HT-29 (cell line): ENCODE measurements around the gene HLTF. TPM values are rescaled to one million over a fixed set of nuclear protein-coding genes. Genes with fewer than 3 reads are reported as not detected.

Source experiments
- DNase-seq: peaks from one replicate; pipeline ENCODE4 v3.0.0-alpha.2; 2015; ENCODE audit warnings: low spot score
- total RNA-seq: library from RNA; depleted of rRNA; stranded (reverse); fragments of >200 nt; shearing (Covaris generic); gene quantifications from 2 replicates; pipeline ENCODE4 v1.2.3, GENCODE V29; 2014

Gene HLTF
- total RNA-seq, 1 experiment from 2014 or later, result not detected

DNA sequence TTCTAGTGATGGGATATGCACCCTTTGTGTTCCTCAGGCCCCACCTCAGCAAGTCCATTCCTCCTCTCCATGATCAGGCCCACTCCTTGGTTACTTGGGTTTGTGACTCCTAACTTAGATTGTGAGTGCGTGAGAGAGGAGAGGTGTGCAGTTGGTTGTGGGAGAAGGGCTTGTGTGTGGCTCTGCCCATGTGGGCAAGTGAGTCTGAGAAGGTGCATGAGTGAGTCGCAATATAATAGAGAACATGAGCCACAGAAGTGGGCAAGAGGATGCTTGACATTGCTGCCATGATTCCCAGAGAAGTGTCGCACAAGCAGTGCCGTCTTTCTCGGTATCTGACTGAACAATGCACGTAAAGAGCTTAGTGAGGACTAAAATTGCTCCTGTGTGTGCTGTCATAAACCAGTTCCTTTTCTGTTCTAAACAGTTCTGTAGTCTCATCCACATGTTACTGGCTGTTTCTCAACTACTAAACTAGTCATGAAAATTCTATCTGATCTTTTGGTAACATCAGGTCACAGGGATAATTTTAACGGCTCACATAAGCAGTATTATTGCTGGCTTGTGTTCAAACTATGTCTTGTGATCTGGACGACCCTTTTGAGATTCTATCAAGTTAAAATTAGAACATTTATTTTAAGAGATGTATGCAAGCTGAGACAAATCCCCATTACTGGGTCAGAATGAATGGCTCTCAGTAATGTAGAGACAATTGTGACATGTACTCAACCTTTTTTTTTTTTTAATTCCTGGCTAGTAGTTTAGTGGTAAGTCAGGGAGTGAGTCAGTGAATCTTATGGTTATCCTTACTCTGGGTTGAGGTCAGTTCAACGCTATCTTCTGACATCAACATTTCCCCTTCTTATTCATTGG lies 69.4 kb downstream of the HLTF start:
- no peak for DNase-seq

DNA sequence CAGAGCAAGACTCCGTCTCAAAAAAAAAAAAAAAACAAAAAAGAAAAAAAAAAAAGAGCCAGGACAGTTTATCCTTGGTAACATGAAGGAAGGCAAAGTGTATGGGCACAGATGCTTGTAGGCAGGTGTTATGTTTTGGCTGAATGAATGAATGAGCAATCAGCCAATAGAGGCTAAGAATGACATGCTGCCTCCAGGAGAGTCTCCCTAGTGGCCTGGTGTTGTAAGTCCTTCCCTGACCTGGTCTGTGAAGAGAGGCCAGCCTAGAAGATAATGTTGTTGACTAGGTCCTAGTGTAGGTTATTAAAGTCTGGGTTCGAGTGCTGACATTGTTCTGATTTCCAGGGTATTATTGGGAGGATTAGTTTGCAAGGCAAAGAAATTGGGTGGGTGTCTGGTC lies 70.1 kb downstream of the HLTF start:
- DNase-seq, result no peak

DNA sequence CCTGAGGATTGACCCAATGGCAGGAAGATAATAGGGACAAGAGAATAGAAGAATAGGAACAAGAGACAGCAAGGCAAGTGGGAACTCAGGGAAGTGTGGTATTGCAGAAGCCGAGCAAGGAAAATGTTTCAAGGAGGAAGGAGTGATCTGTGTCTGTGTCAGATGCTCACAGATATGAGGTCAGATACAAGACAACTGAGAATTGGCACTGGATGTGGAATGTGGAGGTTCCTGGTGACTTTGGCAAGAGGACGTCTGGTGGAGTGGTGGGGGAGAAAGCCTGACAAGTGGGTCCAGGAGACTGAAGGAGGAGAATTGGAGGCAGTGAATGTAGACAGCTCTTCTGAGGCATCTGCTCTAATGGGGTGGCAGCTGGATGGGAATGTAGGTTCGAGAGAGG lies 70.9 kb downstream of the HLTF start:
- no peak for DNase-seq

DNA sequence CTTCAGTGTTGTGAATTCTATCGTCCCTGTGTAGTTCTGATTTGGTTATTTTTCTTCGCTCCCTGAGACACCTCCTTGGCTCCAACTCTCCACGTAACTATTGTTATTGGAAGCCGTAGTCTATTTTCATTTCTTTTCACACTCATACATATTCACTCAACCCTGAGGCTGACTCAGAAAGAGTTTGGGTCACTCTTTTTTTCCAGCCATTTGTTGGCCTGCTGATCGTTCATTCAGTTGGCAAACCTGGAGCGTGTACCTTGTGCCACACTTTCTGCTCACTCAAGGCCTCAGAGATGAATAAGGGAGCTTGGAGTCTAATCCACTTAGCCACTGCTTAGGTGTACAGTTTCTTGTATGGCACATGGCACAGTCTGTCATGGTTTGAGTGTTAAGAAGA lies 72.6 kb downstream of the HLTF start:
- no peak for DNase-seq

GRCh38 chr3:149011676-149012075 lies 74.7 kb downstream of the HLTF start:
- no peak for DNase-seq

DNA sequence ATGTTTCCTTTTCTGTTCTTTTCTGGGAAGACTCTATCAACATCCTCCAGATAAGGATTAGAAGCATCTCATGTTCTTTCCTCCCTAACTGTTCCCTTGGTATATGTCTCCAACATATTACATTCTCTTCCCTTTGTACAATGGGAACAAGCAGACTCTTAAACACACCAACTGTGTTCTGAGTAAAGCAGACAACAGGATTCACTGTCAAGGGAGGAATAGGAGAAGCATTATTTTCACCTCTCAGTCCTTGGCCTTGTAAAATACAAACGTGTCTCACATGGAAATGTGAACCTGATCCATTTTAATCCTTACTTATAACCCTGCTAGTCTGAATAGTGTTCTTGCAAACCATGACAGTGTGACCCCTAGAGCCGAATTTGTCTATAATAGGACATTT lies 75.4 kb downstream of the HLTF start:
- no peak for DNase-seq

- no peak for DNase-seq
These were observed 75.8 kb downstream of the HLTF start for GRCh38 chr3:149010504-149010951.

DNA sequence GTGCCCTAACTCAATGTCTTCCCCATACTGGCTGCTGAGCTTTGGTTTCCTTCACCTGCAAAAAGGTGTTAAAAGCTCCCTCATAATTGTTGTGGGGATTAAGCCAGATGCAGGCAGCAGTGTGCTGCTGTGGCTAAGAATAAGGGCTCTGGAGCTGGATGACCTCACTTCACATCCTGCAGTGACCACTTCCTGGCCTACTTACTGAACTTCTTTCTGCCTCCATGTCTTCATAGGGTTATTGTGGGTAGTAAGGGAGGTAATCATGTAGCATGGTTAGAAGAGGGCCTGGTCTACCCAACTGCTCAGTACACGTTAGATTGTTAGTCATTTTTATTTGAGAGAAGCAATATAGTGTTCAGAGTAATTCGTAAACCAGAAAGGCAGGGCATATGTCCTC lies 76.6 kb downstream of the HLTF start:
- DNase-seq, result no peak

- DNase-seq, result no peak
These were observed 78.6 kb downstream of the HLTF start for GRCh38 chr3:149007567-149008257.

- no peak for DNase-seq
These were observed 80.9 kb downstream of the HLTF start for GRCh38 chr3:149005416-149005815.

GRCh38 chr3:149004622-149005021 lies 81.7 kb downstream of the HLTF start:
- no peak for DNase-seq

DNA sequence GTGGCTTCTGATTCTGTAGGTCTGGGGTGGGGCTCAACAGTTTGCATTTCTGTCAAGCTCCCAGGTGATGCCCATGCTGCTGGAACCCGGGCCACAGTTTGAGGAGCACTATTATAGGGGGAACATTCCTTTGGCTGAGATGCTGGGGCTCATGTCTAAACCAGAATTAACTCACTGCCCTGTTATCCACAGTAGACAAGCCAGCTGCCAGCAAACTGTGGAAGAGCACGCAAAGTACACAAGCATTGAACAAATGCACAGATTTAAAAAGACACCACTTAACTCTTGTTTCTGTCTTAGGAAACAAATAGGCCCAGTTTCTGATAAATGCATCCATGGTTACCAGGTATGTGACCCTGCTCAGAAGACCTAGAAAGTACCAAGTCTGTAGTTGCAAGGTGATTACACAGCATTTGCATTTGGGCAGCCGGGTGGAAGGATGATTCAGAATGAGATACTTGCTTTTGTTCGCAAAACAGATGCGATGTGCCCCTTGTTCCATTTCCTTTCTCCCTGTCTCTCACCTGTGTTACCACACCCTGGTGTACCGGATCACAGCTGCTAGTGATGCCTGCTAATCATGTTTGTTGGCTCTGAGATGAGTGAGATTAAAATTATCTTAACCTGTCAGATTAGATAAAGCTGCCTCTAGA lies 82.6 kb downstream of the HLTF start:
- no peak for DNase-seq

GRCh38 chr3:149001727-149002126 lies 84.6 kb downstream of the HLTF start:
- no peak for DNase-seq

DNA sequence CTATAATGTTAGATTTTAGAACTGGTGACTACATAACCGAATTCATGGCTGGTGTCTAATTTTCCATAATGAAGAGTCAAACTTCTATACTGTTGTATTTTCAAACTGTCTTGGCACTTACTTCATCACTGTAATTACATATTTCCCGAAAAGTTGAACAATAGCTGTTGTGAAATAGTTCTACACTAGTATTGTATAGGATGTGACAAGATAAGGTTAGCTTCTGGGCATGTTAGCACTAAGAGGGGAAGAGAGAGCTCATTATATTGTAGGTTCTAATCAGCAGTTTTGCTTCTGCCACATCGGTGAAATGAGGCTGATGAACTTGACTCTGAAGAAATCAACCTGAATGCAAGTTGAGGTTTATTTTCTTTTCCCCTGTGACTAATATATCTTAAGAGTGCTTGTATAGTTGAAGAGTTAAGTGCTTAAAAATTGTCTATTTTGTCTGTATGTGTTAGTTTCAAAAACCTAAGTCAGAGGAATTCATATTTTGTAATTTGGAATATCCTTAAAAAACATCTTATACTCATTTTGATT lies 86.1 kb downstream of the HLTF start:
- DNase-seq, result no peak

GRCh38 chr3:148999806-149000205 lies 86.5 kb downstream of the HLTF start:
- DNase-seq, result no peak

DNA sequence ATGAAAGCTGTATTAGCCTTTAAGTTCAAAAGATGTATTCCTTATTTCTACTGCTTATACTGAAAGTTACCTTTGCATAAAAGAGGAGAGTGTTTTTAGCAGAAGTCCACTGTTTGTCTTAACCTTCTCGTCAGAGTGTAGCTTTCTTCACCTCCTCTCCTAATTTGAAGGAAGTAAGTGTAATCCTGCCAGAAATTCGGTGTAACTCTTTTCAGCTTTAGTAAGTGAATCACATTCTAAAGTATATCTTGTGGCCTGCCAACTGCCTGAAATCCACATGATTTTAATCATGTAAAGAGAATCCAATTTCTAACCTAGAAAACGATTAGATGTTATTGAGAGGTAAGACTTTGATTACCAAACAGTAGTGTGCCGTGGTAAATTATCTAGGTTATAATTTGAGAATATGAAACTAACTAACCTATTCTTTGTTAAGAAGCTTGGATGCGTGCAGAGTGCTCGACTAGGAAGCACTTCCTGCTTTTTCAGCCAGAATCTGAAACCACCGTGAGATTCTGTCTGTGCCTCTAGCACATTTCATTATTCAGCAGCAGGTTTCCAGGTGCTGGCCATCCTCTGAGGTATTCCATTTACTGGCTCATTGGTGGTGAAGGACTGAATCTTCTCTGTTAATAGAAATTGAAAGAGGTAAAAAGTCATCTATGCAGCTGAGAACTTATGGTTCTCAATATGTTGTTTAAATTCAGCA lies 87.5 kb downstream of the HLTF start:
- DNase-seq, result no peak

DNA sequence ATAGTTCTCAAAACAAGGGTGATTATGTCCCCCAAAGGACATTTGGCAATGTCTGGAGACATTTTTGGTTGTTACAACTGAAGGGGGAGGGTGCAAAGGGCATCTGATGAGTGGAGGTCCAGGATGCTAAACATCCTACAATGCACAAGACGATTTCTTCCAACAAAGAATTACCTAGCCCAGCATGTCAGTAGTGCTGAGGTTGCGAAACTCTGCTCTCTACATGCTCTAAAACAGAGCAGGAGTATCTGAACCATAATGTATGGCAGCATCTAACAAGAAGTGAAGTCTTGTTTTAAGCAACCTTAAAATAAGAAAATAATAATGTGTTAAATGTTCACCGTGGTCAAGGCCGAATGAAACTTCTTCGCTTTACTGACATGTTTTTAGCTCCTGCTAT lies 88.0 kb downstream of the HLTF start:
- no peak for DNase-seq

GRCh38 chr3:148997623-148998022 lies 88.7 kb downstream of the HLTF start:
- DNase-seq, result no peak

DNA sequence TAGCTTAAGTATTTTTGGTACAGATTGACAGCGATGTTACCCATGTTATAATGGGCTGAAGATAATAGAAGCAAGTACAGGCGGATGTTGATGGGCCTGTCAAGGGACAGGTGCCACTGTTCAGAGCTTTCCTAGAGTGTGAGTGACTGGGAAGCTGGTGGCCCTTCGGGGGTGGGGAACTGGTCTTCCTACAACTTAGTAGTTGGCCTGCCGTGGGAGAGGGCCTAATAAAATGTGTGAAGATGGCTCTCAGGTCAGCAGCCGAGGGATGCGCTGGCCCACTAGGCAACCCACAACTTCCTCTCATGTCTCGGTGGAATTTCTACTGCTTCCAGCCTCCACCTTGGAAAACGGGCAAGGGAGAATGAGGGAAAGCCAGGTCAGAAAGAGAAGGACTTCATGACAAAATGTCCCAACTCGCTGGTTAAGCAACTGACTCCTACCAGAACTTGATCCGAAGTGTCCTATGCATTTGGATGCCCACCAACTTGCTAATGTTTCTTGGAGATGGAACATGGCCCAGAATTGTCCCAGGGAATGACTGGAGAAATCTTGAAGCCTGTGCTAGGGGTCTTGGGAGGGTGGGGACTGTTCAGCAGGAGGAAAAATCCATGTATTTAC lies 93.6 kb downstream of the HLTF start:
- no peak for DNase-seq

- DNase-seq, result peak; percentile 67
These were observed 94.2 kb downstream of the HLTF start for GRCh38 chr3:148992027-148992634.
